Panc1 (cell line): ENCODE measurements around the gene MACC1. TPM values are rescaled to one million over a fixed set of nuclear protein-coding genes. Genes with fewer than 3 reads are reported as not detected.
"Not testable (repeated sequence)": the region's sequence is repeated elsewhere in the genome, so short reads cannot be mapped to it uniquely, and the experiment has no call there.

Source experiments
- ATAC-seq: fragments of 200-7000 bp; cut with Tn5 transposase; 2 replicates; pipeline ENCODE4 v1.9.1; 2020; ENCODE audit warnings: mild to moderate bottlenecking, moderate library complexity
- BruUV-seq: library from RNA; stranded (reverse); fragments of 400-500 nt; replicated peaks from 2 replicates; lab custom pipeline; 2021; lab: Mats Ljungman, UMichigan
- CTCF ChIA-PET: fragments of 300-600 bp; sonication (Branson Sonifier 250); formaldehyde crosslinking; loops from one replicate; lab custom pipeline; 2022; ENCODE audit warnings: antibody characterized with exemption; lab: Charles Lee
- POLR2A ChIA-PET: fragments of 300-600 bp; sonication (Branson Sonifier 250); formaldehyde crosslinking; loops from one replicate; lab custom pipeline; 2022; ENCODE audit warnings: antibody characterized with exemption; lab: Charles Lee
- DNase-seq: peaks from one replicate; pipeline ENCODE4 v3.0.0-alpha.2; 2010; ENCODE audit warnings: low read depth, low spot score
- H3K27ac ChIP-seq: 2 replicates; pipeline ENCODE4 v1.5.1; 2011; ENCODE audit warnings: mild to moderate bottlenecking, low read length, inconsistent platforms
- H3K27me3 ChIP-seq: fragments of 200-500 bp; sonication (Bioruptor generic); 2 replicates; pipeline ENCODE4 v1.6.0; 2014; ENCODE audit warnings: low read length, inconsistent platforms; ENCODE audit not compliant: control insufficient read depth, insufficient read depth
- H3K36me3 ChIP-seq: fragments of 200-500 bp; sonication (Bioruptor generic); 2 replicates; pipeline ENCODE4 v1.5.1; 2014; ENCODE audit warnings: inconsistent platforms, mild to moderate bottlenecking, low read length, moderate library complexity; ENCODE audit not compliant: control insufficient read depth, insufficient read depth
- H3K4me1 ChIP-seq: 2 replicates; pipeline ENCODE4 v1.5.1; 2011; ENCODE audit warnings: inconsistent platforms, mild to moderate bottlenecking, low read length, moderate library complexity; ENCODE audit not compliant: control insufficient read depth, insufficient read depth
- H3K4me3 ChIP-seq, 2 experiments: 2 replicates each; pipeline ENCODE4 v1.5.1; 2011 to 2012; ENCODE audit warnings: low read depth in 2 of 2, low read length in 2 of 2, mild to moderate bottlenecking in 2 of 2, inconsistent platforms in 1 of 2, moderate library complexity in 1 of 2
- H3K9me3 ChIP-seq: fragments of 200-500 bp; sonication (Bioruptor generic); 2 replicates; pipeline ENCODE4 v1.5.1; 2014; ENCODE audit warnings: low read depth, mild to moderate bottlenecking, inconsistent platforms, low read length, moderate library complexity; ENCODE audit not compliant: control insufficient read depth, insufficient read depth
- CTCF ChIP-seq: fragments of 450-650 bp; IDR thresholded peaks from 2 replicates; pipeline ENCODE4 v1.5.1; 2017; ENCODE audit warnings: mild to moderate bottlenecking
- POLR2AphosphoS5 ChIP-seq: IDR thresholded peaks from 2 replicates; pipeline ENCODE4 v1.6.1; 2012; ENCODE audit warnings: mild to moderate bottlenecking, low read depth, low read length, moderate library complexity
- REST ChIP-seq, 2 experiments: IDR thresholded peaks; 2 replicates each; pipeline ENCODE4 v1.6.1; 2011 to 2012; ENCODE audit warnings: low read depth in 2 of 2, control low read depth in 1 of 2, low read length in 1 of 2, mild to moderate bottlenecking in 1 of 2, moderate library complexity in 1 of 2; ENCODE audit not compliant: insufficient read depth in 1 of 2
- SIN3A ChIP-seq: IDR thresholded peaks from 2 replicates; pipeline ENCODE4 v1.6.1; 2012; ENCODE audit warnings: low read depth, mild to moderate bottlenecking, low read length, moderate library complexity, borderline replicate concordance; ENCODE audit not compliant: insufficient read depth
- TCF7L2 ChIP-seq: IDR thresholded peaks from 2 replicates; pipeline ENCODE4 v1.6.1; 2011; ENCODE audit warnings: mild to moderate bottlenecking, low read depth, low read length, inconsistent platforms
- in situ Hi-C: cut with HindIII; loops from 2 replicates; pipeline ENCODE4 v1.10.0; 2016; ENCODE audit warnings: low sequenced_read_pairs, low pct_unique_long_range_greater_than_20kb
- intact Hi-C: fragments of 100-400 bp; cut with micrococcal nuclease; formaldehyde crosslinking; loops from one replicate; pipeline ENCODE4 v1.10.0; 2022; ENCODE audit not compliant: unreplicated experiment
- total RNA-seq: library from RNA; stranded (reverse); gene quantifications from one replicate; pipeline ENCODE4 v1.2.1, GENCODE V29; 2021; ENCODE audit not compliant: unreplicated experiment

The MACC1 gene
- total RNA-seq, 1 experiment from 2014 or later: 0.08 TPM

- intact Hi-C loops, ATAC-seq, H3K36me3 ChIP-seq, CTCF ChIA-PET, H3K27me3 ChIP-seq, in situ Hi-C loops, BruUV-seq, H3K4me3 ChIP-seq, H3K27ac ChIP-seq, POLR2A ChIA-PET, H3K9me3 ChIP-seq, H3K4me1 ChIP-seq, DNase-seq: not testable (repeated sequence)
Observed at GRCh38 chr7:20122653-20123316, 94.4 kb downstream of the MACC1 start.

- TF ChIP-seq REST (IDR thresholded peaks at IDR 0.05; ENCODE audit: insufficient read depth in 1 of 2, low read depth in 2 of 2, low read length in 1 of 2): no peak
- TF ChIP-seq CTCF: no peak
- no peak overlapping the region for H3K27ac ChIP-seq
- H3K27me3 ChIP-seq: no peaks in the 10 kb centered on the region
- ChIA-PET CTCF (no interaction called here), POLR2A (no interaction called here)
- no peaks in the 10 kb centered on the region for H3K4me1 ChIP-seq
- no peaks in the 10 kb centered on the region for H3K36me3 ChIP-seq
- ATAC-seq: no peak
- H3K4me3 ChIP-seq: no peak overlapping the region
- no peaks in the 10 kb centered on the region for H3K9me3 ChIP-seq
- in situ Hi-C loops (no loop called here), intact Hi-C loops (no loop called here)
- BruUV-seq: no TSS peak
- DNase-seq: no peak
Observed at GRCh38 chr7:20122073-20122472, 95.1 kb downstream of the MACC1 start.

DNA sequence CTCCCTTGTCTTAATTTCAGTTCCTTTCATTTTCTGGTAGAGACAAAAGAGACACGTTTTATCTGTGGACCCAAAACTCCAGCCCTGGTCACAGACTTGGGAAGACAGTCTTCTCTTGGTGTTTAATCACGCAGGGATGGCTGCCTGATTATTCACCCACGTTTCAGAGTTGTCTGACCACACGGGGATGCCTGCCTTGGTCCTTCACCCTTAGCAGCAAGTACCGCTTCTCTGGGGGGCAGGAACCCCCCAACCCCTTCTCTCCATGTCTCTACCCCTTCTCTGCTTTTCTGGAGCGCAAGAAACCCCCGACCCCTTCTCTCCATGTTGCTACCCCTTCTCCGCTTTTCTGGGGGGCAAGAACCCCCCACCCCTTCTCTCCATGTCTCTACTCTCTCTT, 95.8 kb downstream of the MACC1 start:
- intact Hi-C loops (no loop called here), in situ Hi-C loops (no loop called here)
- TF ChIP-seq CTCF: no peak
- TF ChIP-seq TCF7L2: no peak
- no peak for TF ChIP-seq REST (IDR thresholded peaks at IDR 0.05; ENCODE audit: insufficient read depth in 1 of 2, low read depth in 2 of 2, low read length in 1 of 2)
- TF ChIP-seq SIN3A: no peak
- TF ChIP-seq POLR2AphosphoS5: no peak
- CTCF ChIA-PET: no interaction called here
- no peaks in the 10 kb centered on the region for H3K36me3 ChIP-seq
- H3K27me3 ChIP-seq: no peaks in the 10 kb centered on the region
- no peak overlapping the region for H3K27ac ChIP-seq
- POLR2A ChIA-PET: no interaction called here
- no peaks in the 10 kb centered on the region for H3K9me3 ChIP-seq
- no peaks in the 10 kb centered on the region for H3K4me1 ChIP-seq
- DNase-seq (no peak), ATAC-seq (no peak)
- no peak overlapping the region for H3K4me3 ChIP-seq
- BruUV-seq: no TSS peak
